Endothelial cell (in vitro differentiated cells): ENCODE measurements around the gene ONECUT3. TPM values are rescaled to one million over a fixed set of nuclear protein-coding genes. Genes with fewer than 3 reads are reported as not detected.

ENCODE experiments used
- DNase-seq: peaks from one replicate; pipeline ENCODE4 v3.0.0; 2021; ENCODE audit warnings: low spot score
- H3K27ac Mint-ChIP-seq: one replicate; pipeline ENCODE4 v1.8.0; 2021; ENCODE audit warnings: mixed read lengths, inconsistent platforms; ENCODE audit not compliant: unreplicated experiment
- H3K27me3 Mint-ChIP-seq: one replicate; pipeline ENCODE4 v1.8.0; 2021; ENCODE audit warnings: mild to moderate bottlenecking, moderate library complexity, mixed read lengths, inconsistent platforms; ENCODE audit not compliant: unreplicated experiment
- H3K36me3 Mint-ChIP-seq: one replicate; pipeline ENCODE4 v1.8.0; 2021; ENCODE audit warnings: mild to moderate bottlenecking, low read depth, mixed read lengths, inconsistent platforms; ENCODE audit not compliant: unreplicated experiment
- H3K4me1 Mint-ChIP-seq: one replicate; pipeline ENCODE4 v1.8.0; 2021; ENCODE audit warnings: mild to moderate bottlenecking, mixed read lengths, inconsistent platforms; ENCODE audit not compliant: unreplicated experiment
- H3K4me3 Mint-ChIP-seq: one replicate; pipeline ENCODE4 v1.8.0; 2021; ENCODE audit warnings: mild to moderate bottlenecking, mixed read lengths, inconsistent platforms; ENCODE audit not compliant: unreplicated experiment
- H3K9me3 Mint-ChIP-seq: one replicate; pipeline ENCODE4 v1.8.0; 2021; ENCODE audit warnings: mixed read lengths, inconsistent platforms; ENCODE audit not compliant: unreplicated experiment
- CTCF ChIP-seq: fragments of 200-600 bp; sonication (generic); IDR thresholded peaks from one replicate; pipeline ENCODE4 v1.5.0; 2021; ENCODE audit warnings: antibody characterized with exemption; ENCODE audit not compliant: unreplicated experiment
- total RNA-seq: library from RNA; stranded (reverse); fragmentation: NEBNext Ultra II Directional; extraction: Animal tissue kit (Norgen Biotek cat#: 25700); gene quantifications from one replicate; pipeline ENCODE4 v1.2.1, GENCODE V29; 2021; ENCODE audit not compliant: unreplicated experiment

The ONECUT3 gene
- total RNA-seq, 1 donor from 2014 or later: not detected

GRCh38 chr19:1812426-1813191 lies 59.3 kb downstream of the ONECUT3 start:
- H3K27ac Mint-ChIP-seq: peak overlapping the region; percentile 64
- H3K4me3 Mint-ChIP-seq: peak overlapping the region; percentile 89
- DNase-seq: peak; percentile 79
- peaks cover 10% of the 10 kb centered on the region for H3K27me3 Mint-ChIP-seq
- H3K36me3 Mint-ChIP-seq: no peaks in the 10 kb centered on the region
- no peaks in the 10 kb centered on the region for H3K9me3 Mint-ChIP-seq
- peaks cover 6% of the 10 kb centered on the region for H3K4me1 Mint-ChIP-seq
- peak; percentile 37 for TF ChIP-seq CTCF

- no peak for DNase-seq
- TF ChIP-seq CTCF: no peak
These were observed 60.2 kb downstream of the ONECUT3 start for GRCh38 chr19:1813192-1814182.

GRCh38 chr19:1814391-1814790 lies 61.1 kb downstream of the ONECUT3 start:
- TF ChIP-seq CTCF: no peak
- Mint-ChIP-seq H3K27ac (no peak overlapping the region), H3K36me3 (no peaks in the 10 kb centered on the region), H3K9me3 (no peaks in the 10 kb centered on the region), H3K4me1 (peaks cover 6% of the 10 kb centered on the region), H3K4me3 (no peak overlapping the region), H3K27me3 (peaks cover 10% of the 10 kb centered on the region)
- no peak for DNase-seq

More at GRCh38 chr19:1813192-1814182, 60.2 kb downstream of the ONECUT3 start:
- Mint-ChIP-seq H3K27me3 (peaks cover 12% of the 10 kb centered on the region), H3K27ac (peak overlapping the region; percentile 64), H3K4me1 (peaks cover 6% of the 10 kb centered on the region), H3K9me3 (no peaks in the 10 kb centered on the region), H3K4me3 (peak overlapping the region; percentile 89), H3K36me3 (no peaks in the 10 kb centered on the region)

GRCh38 chr19:1814833-1815604 lies 61.7 kb downstream of the ONECUT3 start:
- Mint-ChIP-seq H3K36me3 (peaks cover 1% of the 10 kb centered on the region), H3K9me3 (no peaks in the 10 kb centered on the region), H3K27me3 (peaks cover 10% of the 10 kb centered on the region), H3K27ac (no peak overlapping the region), H3K4me1 (peaks cover 6% of the 10 kb centered on the region), H3K4me3 (no peak overlapping the region)
- DNase-seq: no peak
- no peak for TF ChIP-seq CTCF
